Measurements from ENCODE around the gene SLC2A4RG.

The SLC2A4RG gene

GRCh38 chr20:63739130-63740069, at the start of gene SLC2A4RG:
SLC2A4RG (plus strand) TSS chr20:63739776; CDS start chr20:63739913, 137 bp downstream.
- peak; percentile 99 for DNase-seq (ENCODE audit: insufficient read length, low spot score)
- FAIRE-seq = no peak

- FAIRE-seq (peak; percentile 82), DNase-seq (ENCODE audit: insufficient read length, low spot score) (no peak)
These were observed 49.3 kb upstream of the SLC2A4RG start for GRCh38 chr20:63690003-63690897.

GRCh38 chr20:63690898-63691710, 48.5 kb upstream of the SLC2A4RG start:
- FAIRE-seq = peak; percentile 69
- no peak for DNase-seq (ENCODE audit: insufficient read length, low spot score)

- FAIRE-seq = peak; percentile 67
- DNase-seq (ENCODE audit: insufficient read length, low spot score) = no peak
These were observed 47.7 kb upstream of the SLC2A4RG start for GRCh38 chr20:63691711-63692435.

- DNase-seq (ENCODE audit: insufficient read length, low spot score) (no peak), FAIRE-seq (no peak)
These were observed 47.0 kb upstream of the SLC2A4RG start for GRCh38 chr20:63692436-63693082.

- peak; percentile 100 for FAIRE-seq
These were observed 46.4 kb upstream of the SLC2A4RG start for GRCh38 chr20:63693083-63693732.

GRCh38 chr20:63693733-63694583, 45.6 kb upstream of the SLC2A4RG start:
- DNase-seq (ENCODE audit: insufficient read length, low spot score) (no peak), FAIRE-seq (no peak)

More at GRCh38 chr20:63693083-63693732, 46.4 kb upstream of the SLC2A4RG start:
- DNase-seq (ENCODE audit: insufficient read length, low spot score) = no peak

- peak; percentile 84 for FAIRE-seq
- no peak for DNase-seq (ENCODE audit: insufficient read length, low spot score)
These were observed 44.8 kb upstream of the SLC2A4RG start for GRCh38 chr20:63694584-63695423.

- FAIRE-seq = no peak
- DNase-seq (ENCODE audit: insufficient read length, low spot score) = no peak
These were observed 43.9 kb upstream of the SLC2A4RG start for GRCh38 chr20:63695424-63696305.

GRCh38 chr20:63696306-63696627, 43.3 kb upstream of the SLC2A4RG start:
- DNase-seq (ENCODE audit: insufficient read length, low spot score) (no peak), FAIRE-seq (peak; percentile 93)

- DNase-seq (ENCODE audit: insufficient read length, low spot score) (no peak), FAIRE-seq (no peak)
These were observed 42.8 kb upstream of the SLC2A4RG start, which contains the start of gene TNFRSF6B for GRCh38 chr20:63696628-63697356. TNFRSF6B (plus strand) TSS chr20:63696652; CDS start chr20:63696768, 116 bp downstream.

GRCh38 chr20:63697357-63697867, 42.2 kb upstream of the SLC2A4RG start:
- FAIRE-seq (peak; percentile 86), DNase-seq (ENCODE audit: insufficient read length, low spot score) (no peak)

GRCh38 chr20:63697868-63698545, 41.6 kb upstream of the SLC2A4RG start:
- FAIRE-seq = peak; percentile 23
- DNase-seq (ENCODE audit: insufficient read length, low spot score) = no peak

- DNase-seq (ENCODE audit: insufficient read length, low spot score) (peak; percentile 98), FAIRE-seq (peak; percentile 98)
These were observed 40.7 kb upstream of the SLC2A4RG start for GRCh38 chr20:63698739-63699465.
